ENCODE data around the gene SPATA17.

SPATA17 gene

DNA sequence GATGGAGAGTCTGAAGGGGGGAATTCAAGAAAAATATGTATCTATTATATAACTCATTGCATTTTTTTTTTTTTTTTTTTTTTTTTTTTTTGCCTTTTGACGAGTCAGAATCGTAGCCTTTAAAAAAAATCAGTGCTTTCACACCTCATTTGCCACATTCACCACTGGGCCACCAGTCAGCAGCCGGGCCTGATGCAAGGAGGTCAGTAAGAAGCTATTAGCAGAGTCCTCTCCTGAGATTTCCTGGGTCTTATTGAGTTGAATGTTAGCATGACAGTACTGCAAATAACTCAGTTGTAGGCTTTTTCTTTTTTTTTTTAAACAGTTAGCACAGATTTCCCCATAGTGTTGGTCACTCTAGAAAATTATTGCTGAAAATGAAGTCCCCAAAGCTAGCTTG, 139.8 kb downstream of the SPATA17 start:
- Histone ChIP-seq H3K9me3 (ENCODE audit: severe bottlenecking) (no peaks in the 10 kb centered on the region), H3K27me3 (ENCODE audit: insufficient read depth, low read depth, severe bottlenecking) (no peaks in the 10 kb centered on the region), H3K27ac (no peak overlapping the region), H3K36me3 (no peaks in the 10 kb centered on the region), H3K4me3 (ENCODE audit: low read depth, low read length) (no peak overlapping the region)
- no peak for DNase-seq
- TF ChIP-seq CTCF (IDR thresholded peaks at IDR 0.05; ENCODE audit: low read depth, low read length), result no peak

DNA sequence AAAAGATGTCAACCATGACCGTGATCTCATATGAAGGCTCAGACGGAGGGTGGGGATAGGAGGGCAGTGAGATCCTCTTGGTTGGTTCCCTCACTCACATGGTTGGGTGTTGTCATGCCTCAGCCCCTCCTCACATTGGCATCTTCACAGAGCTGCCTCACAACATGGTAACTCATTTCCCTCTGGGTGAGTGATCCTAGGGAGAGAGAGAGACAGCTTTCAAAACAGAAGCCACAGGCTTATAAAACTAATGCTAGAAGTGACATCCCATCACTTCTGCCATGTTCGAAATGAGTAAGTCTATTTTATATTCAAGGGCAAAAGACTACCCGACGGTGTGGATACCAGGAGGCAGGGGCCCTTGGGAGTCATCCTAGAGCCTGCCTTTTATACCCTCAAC, 145.5 kb downstream of the SPATA17 start:
- H3K4me3 ChIP-seq (ENCODE audit: low read depth, low read length), result no peak overlapping the region
- DNase-seq, result no peak
- H3K9me3 ChIP-seq (ENCODE audit: severe bottlenecking), result no peaks in the 10 kb centered on the region
- no peaks in the 10 kb centered on the region for H3K36me3 ChIP-seq
- no peak overlapping the region for H3K27ac ChIP-seq
- no peaks in the 10 kb centered on the region for H3K27me3 ChIP-seq (ENCODE audit: insufficient read depth, low read depth, severe bottlenecking)
- no peak for TF ChIP-seq CTCF (IDR thresholded peaks at IDR 0.05; ENCODE audit: low read depth, low read length)

- no peak for DNase-seq
- Histone ChIP-seq H3K4me3 (ENCODE audit: low read depth, low read length) (no peak overlapping the region), H3K9me3 (ENCODE audit: severe bottlenecking) (no peaks in the 10 kb centered on the region), H3K27ac (no peak overlapping the region), H3K27me3 (ENCODE audit: insufficient read depth, low read depth, severe bottlenecking) (no peaks in the 10 kb centered on the region), H3K36me3 (no peaks in the 10 kb centered on the region)
- no peak for TF ChIP-seq CTCF (IDR thresholded peaks at IDR 0.05; ENCODE audit: low read depth, low read length)
Observed at GRCh38 chr1:217781056-217781455, 149.9 kb downstream of the SPATA17 start.

- Histone ChIP-seq H3K27ac (no peak overlapping the region), H3K4me3 (ENCODE audit: low read depth, low read length) (no peak overlapping the region), H3K36me3 (no peaks in the 10 kb centered on the region), H3K27me3 (ENCODE audit: insufficient read depth, low read depth, severe bottlenecking) (no peaks in the 10 kb centered on the region), H3K9me3 (ENCODE audit: severe bottlenecking) (no peaks in the 10 kb centered on the region)
- TF ChIP-seq CTCF (IDR thresholded peaks at IDR 0.05; ENCODE audit: low read depth, low read length), result no peak
- DNase-seq, result no peak
Observed at GRCh38 chr1:217791091-217791490, 159.9 kb downstream of the SPATA17 start.

DNA sequence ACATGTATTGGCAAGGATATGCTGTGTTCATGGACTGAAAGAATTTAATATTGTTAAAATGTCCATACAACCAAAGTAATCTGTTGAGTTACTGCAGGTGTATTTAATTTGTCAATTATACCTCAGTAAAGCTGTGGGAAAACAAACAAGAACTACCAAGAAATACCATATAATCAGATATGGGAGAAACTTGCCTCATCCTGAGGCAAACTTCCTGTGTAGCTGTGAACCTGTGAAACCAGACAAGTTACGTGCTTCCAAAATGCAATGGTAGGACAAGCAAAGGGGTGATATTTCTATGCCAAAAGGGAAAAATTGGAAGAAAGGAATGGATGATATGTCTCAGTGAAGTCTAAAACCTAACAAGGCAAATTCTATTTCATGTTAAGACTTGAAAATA, 174.6 kb downstream of the SPATA17 start:
- Histone ChIP-seq H3K36me3 (no peaks in the 10 kb centered on the region), H3K27me3 (ENCODE audit: insufficient read depth, low read depth, severe bottlenecking) (no peaks in the 10 kb centered on the region), H3K27ac (no peak overlapping the region), H3K4me3 (ENCODE audit: low read depth, low read length) (no peak overlapping the region), H3K9me3 (ENCODE audit: severe bottlenecking) (no peaks in the 10 kb centered on the region)
- no peak for TF ChIP-seq CTCF (IDR thresholded peaks at IDR 0.05; ENCODE audit: low read depth, low read length)
- DNase-seq, result no peak

DNA sequence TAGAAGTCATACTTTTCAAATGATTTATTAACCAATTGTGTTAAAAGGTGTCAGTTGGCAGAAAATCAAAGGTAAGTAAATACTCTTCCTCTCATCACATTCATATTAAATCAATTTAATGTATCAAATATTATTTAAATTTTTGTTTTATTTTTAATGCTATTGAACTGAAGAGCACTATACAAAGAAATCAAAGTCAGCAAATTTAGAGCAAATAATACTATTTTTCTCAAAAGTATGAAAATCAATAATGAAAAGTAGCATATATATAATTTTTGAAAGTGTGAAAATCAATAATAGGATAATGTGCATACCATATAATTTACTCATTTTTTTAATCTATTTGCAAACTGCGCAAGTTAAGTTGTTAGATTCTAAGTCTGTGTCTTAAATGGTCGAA, 181.0 kb downstream of the SPATA17 start:
- no peak for DNase-seq
- Histone ChIP-seq H3K27ac (no peak overlapping the region), H3K4me3 (ENCODE audit: low read depth, low read length) (no peak overlapping the region)

More for the DNA sequence above, 181.0 kb downstream of the SPATA17 start:
- no peak for TF ChIP-seq CTCF (IDR thresholded peaks at IDR 0.05; ENCODE audit: low read depth, low read length)
- Histone ChIP-seq H3K36me3 (no peaks in the 10 kb centered on the region), H3K9me3 (ENCODE audit: severe bottlenecking) (no peaks in the 10 kb centered on the region), H3K27me3 (ENCODE audit: insufficient read depth, low read depth, severe bottlenecking) (no peaks in the 10 kb centered on the region)
